ENCODE measurements around the gene SLC24A3. TPM values are rescaled to one million over a fixed set of nuclear protein-coding genes. Genes with fewer than 3 reads are reported as not detected.

The SLC24A3 gene
- total RNA-seq, 4 donors from 2014 or later, result 1.6 to 38.8 (median 3.7) TPM

DNA sequence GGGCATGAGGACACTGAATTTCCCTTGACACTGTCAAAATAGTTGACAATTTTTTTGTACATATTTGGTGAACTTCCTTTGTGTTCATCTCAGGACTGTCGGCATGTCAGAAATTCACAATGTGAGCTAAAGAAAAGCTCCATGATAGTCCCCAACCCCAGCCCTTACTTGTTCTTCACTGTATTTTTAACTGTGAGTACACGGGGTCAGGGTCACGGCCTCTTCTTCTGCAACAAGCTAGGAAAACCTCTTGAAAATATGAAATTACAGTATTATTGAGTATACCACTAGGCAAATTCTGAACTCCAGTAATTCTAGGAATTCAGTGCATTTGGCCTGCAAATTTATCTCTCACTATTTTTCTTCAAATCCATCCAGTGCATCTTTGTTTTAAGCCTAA lies 199.4 kb downstream of the SLC24A3 start:
- Histone ChIP-seq H3K27me3 (no peaks in the 10 kb centered on the region), H3K4me3 (no peak overlapping the region), H3K4me1 (no peaks in the 10 kb centered on the region), H3K36me3 (no peaks in the 10 kb centered on the region), H3K9me3 (no peaks in the 10 kb centered on the region), H3K27ac (no peak overlapping the region)
- TF ChIP-seq CTCF (IDR thresholded peaks at IDR 0.05), result no peak
- TF ChIP-seq POLR2A (IDR thresholded peaks at IDR 0.05), result no peak
- DNase-seq, result no peak

- no peak for DNase-seq
- H3K9me3 ChIP-seq, result no peaks in the 10 kb centered on the region
- H3K27me3 ChIP-seq, result no peaks in the 10 kb centered on the region
- H3K36me3 ChIP-seq, result no peaks in the 10 kb centered on the region
- H3K4me3 ChIP-seq, result no peak overlapping the region
- H3K27ac ChIP-seq, result no peak overlapping the region
- TF ChIP-seq POLR2A (IDR thresholded peaks at IDR 0.05) (no peak), CTCF (IDR thresholded peaks at IDR 0.05) (no peak)
- H3K4me1 ChIP-seq, result no peaks in the 10 kb centered on the region
These were observed 199.8 kb downstream of the SLC24A3 start for GRCh38 chr20:19412254-19412653.

- no peak for TF ChIP-seq POLR2A (IDR thresholded peaks at IDR 0.05)
- TF ChIP-seq CTCF (IDR thresholded peaks at IDR 0.05), result no peak
- Histone ChIP-seq H3K27ac (no peak overlapping the region), H3K9me3 (no peaks in the 10 kb centered on the region), H3K36me3 (no peaks in the 10 kb centered on the region), H3K4me1 (no peaks in the 10 kb centered on the region), H3K4me3 (no peak overlapping the region), H3K27me3 (no peaks in the 10 kb centered on the region)
- DNase-seq, result no peak
These were observed 202.2 kb downstream of the SLC24A3 start for GRCh38 chr20:19414600-19414999.

DNA sequence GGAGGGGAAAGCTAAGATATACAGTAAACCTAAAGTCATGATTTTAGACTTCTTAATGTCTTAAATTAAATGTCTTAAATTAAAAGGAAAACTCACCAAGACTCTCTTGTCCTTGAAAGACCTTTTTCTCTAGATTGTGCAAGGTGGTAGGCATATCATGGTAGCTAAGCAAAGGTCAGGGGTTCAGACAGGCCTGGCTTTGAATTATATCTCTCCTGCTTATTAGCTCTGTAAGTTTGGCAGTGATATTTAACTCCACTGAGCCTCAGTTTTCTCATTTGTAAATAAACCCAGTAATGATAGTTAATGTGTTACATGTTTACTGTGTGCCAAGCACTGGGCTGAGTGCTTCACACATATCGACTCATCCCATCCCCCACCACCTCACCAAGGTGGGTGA lies 203.3 kb downstream of the SLC24A3 start:
- no peak overlapping the region for H3K27ac ChIP-seq
- no peaks in the 10 kb centered on the region for H3K36me3 ChIP-seq
- DNase-seq, result no peak
- TF ChIP-seq POLR2A (IDR thresholded peaks at IDR 0.05) (no peak), CTCF (IDR thresholded peaks at IDR 0.05) (no peak)
- no peak overlapping the region for H3K4me3 ChIP-seq
- no peaks in the 10 kb centered on the region for H3K27me3 ChIP-seq
- no peaks in the 10 kb centered on the region for H3K9me3 ChIP-seq
- no peaks in the 10 kb centered on the region for H3K4me1 ChIP-seq

DNA sequence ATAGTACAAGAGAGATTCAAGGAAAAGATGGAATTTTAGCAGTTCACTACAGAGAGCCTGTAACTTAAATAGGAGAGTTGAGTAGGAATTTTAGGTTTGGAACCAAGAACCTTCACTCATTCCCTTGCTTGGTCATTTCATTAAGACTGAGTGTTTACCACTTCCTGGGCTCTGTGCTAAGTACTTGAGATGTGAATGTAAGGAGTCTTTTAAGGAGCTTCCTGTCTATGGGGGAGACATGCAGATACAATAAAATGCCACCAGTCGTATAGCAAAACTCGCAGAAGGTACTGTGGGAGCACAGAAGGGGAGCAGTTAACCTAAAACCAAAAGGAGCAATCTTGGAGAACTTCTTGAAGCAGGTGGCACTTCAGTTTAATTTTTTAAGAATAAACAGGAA lies 204.2 kb downstream of the SLC24A3 start:
- TF ChIP-seq CTCF (IDR thresholded peaks at IDR 0.05) (no peak), POLR2A (IDR thresholded peaks at IDR 0.05) (no peak)
- DNase-seq, result no peak
- Histone ChIP-seq H3K4me3 (no peak overlapping the region), H3K9me3 (no peaks in the 10 kb centered on the region), H3K36me3 (no peaks in the 10 kb centered on the region), H3K27me3 (no peaks in the 10 kb centered on the region), H3K27ac (no peak overlapping the region), H3K4me1 (no peaks in the 10 kb centered on the region)

- TF ChIP-seq CTCF (IDR thresholded peaks at IDR 0.05) (no peak), POLR2A (IDR thresholded peaks at IDR 0.05) (no peak)
- no peak for DNase-seq
- no peaks in the 10 kb centered on the region for H3K36me3 ChIP-seq
- no peaks in the 10 kb centered on the region for H3K27me3 ChIP-seq
- no peak overlapping the region for H3K4me3 ChIP-seq
- H3K27ac ChIP-seq, result no peak overlapping the region
- H3K4me1 ChIP-seq, result no peaks in the 10 kb centered on the region
- H3K9me3 ChIP-seq, result no peaks in the 10 kb centered on the region
These were observed 207.0 kb downstream of the SLC24A3 start for GRCh38 chr20:19419396-19419795.
